Stimulated activated CD4-positive, alpha-beta T cell treated with anti-CD3 and anti-CD28 coated beads, TNF-alpha, amount 100 ng/mL, for 4 hours (primary cell): ENCODE data around the gene KHK.
A peak's percentile ranks its signal among the peaks of the same experiment; 100 is the strongest.
"Not testable (repeated sequence)": the region's sequence is repeated elsewhere in the genome, so short reads cannot be mapped to it uniquely, and the experiment has no call there.

Source experiments
- DNase-seq, 3 experiments: peaks; one replicate each; pipeline ENCODE4 v3.0.0-alpha.2; 2020; ENCODE audit warnings: low read depth in 3 of 3

The KHK gene

GRCh38 chr2:27095745-27096651 is 9.4 kb downstream of the KHK start:
- DNase-seq: no peak

- no peak for DNase-seq
Measured at GRCh38 chr2:27096748-27097297, 10.3 kb downstream of the KHK start.

GRCh38 chr2:27097341-27097740 is 10.8 kb downstream of the KHK start:
- DNase-seq: no peak

- no peak for DNase-seq
Measured at GRCh38 chr2:27099334-27099955, 12.9 kb downstream of the KHK start.

- DNase-seq: no peak
Measured at GRCh38 chr2:27100036-27100435, 13.5 kb downstream of the KHK start.

GRCh38 chr2:27102329-27102728 is 15.8 kb downstream of the KHK start:
- DNase-seq: no peak

- no peak for DNase-seq
Measured at GRCh38 chr2:27105981-27106380, 19.4 kb downstream of the KHK start.

GRCh38 chr2:27108221-27108620 is 21.6 kb downstream of the KHK start:
- DNase-seq: no peak

- no peak for DNase-seq
Measured at GRCh38 chr2:27109083-27109482, 22.5 kb downstream of the KHK start.

- DNase-seq: not testable (repeated sequence)
Measured at GRCh38 chr2:27110603-27111352, 24.2 kb downstream of the KHK start.

GRCh38 chr2:27111392-27112078 is 25.0 kb downstream of the KHK start:
- not testable (repeated sequence) for DNase-seq

- no peak for DNase-seq
Measured at GRCh38 chr2:27115519-27115918, 28.9 kb downstream of the KHK start.

- DNase-seq: no peak
Measured at GRCh38 chr2:27117995-27118524, 31.5 kb downstream of the KHK start.

- peak in 1 of 3 experiments; percentile 26 for DNase-seq
Measured at GRCh38 chr2:27118525-27119329, 32.2 kb downstream of the KHK start, which contains the start of gene CGREF1. Gene CGREF1, minus strand, starts transcription at chr2:27119128. Its CDS starts 14,762 bp downstream, at chr2:27104366.

- not testable (repeated sequence) for DNase-seq
Measured at GRCh38 chr2:27119330-27119670, 32.7 kb downstream of the KHK start.

- no peak for DNase-seq
Measured at GRCh38 chr2:27121906-27122305, 35.3 kb downstream of the KHK start.

- no peak for DNase-seq
Measured at GRCh38 chr2:27122791-27123190, 36.2 kb downstream of the KHK start.

GRCh38 chr2:27123302-27124150 is 37.0 kb downstream of the KHK start, which contains the start of gene ABHD1:
Gene ABHD1, plus strand, starts transcription at chr2:27123815. Its CDS starts 134 bp downstream, at chr2:27123949.
- DNase-seq: peak; percentile 32 to 56 (median 37)

GRCh38 chr2:27125104-27125503 is 38.5 kb downstream of the KHK start:
- DNase-seq: no peak
